ENCODE measurements around the gene NDRG2.

DNA sequence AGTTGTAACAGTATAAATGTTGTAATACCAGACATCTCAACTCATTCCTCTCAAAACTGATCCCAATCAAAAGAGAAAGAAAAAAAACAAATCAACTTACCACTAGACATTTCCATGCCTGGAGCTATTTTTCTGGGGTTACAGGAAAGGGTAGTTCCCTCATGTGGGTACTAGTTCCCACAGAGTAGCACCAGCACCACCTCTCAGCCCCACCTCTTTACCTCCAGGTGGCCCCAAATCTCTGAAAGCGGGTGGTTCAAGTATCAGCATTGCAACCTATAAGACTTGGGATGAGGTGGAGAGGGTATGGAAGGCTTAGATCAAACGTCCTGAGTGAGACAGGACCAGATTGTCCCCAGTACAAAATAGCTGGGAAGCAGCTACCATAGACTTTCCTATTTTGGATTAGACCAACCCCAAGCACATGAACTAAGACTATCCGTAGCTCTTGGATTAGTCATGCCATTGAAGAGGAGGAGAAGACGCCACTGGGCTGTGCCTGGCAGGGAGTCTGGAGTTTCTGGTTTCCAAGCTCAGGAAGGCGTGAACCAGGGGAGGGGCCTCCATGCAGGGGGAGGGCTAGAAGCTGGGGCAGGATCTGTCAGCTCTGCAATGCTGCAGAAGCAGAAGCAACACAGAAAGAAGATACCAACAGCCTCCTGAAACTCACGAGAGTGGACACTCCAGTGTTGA, 26.0 kb downstream of the NDRG2 start, which contains the start of gene SLC39A2:
- TF ChIP-seq, protein P1, sequence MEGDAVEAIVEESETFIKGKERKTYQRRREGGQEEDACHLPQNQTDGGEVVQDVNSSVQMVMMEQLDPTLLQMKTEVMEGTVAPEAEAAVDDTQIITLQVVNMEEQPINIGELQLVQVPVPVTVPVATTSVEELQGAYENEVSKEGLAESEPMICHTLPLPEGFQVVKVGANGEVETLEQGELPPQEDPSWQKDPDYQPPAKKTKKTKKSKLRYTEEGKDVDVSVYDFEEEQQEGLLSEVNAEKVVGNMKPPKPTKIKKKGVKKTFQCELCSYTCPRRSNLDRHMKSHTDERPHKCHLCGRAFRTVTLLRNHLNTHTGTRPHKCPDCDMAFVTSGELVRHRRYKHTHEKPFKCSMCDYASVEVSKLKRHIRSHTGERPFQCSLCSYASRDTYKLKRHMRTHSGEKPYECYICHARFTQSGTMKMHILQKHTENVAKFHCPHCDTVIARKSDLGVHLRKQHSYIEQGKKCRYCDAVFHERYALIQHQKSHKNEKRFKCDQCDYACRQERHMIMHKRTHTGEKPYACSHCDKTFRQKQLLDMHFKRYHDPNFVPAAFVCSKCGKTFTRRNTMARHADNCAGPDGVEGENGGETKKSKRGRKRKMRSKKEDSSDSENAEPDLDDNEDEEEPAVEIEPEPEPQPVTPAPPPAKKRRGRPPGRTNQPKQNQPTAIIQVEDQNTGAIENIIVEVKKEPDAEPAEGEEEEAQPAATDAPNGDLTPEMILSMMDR (IDR thresholded peaks at IDR 0.05) = no peak
- no peak for TF ChIP-seq POLR2AphosphoS5 (IDR thresholded peaks at IDR 0.05)

All from breast epithelium (tissue), 3 donors.